ENCODE data around the gene RFX2.

Gene RFX2

DNA sequence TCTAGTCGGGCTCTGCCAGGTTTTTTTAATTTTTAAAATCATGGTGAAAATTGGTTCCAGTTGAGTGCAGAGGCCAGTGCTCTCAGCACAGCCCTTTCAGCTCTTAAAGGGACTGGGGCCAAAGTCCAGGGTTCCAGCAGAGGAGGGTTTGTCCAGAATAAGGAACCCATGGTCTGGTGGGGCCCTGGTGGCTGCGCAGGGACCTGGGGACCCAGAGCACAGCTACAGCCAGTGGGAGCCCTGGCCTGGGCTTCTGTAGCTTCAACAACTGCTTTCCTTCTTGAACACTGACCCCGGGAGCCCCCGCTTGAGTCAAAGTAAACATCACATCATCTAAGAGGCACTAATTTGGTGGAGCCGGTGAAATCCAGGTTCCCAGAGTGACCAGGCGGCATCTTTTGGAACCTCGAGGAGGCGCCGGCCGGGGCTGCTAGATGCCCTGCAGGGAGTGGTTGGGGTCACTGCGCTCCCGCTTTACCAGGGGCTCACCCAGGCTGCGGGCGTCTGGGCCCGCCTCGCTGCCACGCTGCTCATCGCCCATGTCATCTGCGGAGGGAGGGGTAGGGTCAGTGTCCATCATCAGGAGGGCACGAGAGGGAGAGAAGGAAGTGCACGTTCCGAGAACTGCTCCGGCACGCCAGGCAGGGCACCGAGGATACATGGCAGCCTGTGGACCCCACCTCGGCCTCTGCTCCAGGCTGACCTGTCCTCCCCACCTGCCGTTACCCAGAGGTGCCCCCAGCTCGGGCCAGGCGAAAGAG lies 115.7 kb downstream of the RFX2 start:
- no peak for FAIRE-seq
- DNase-seq (ENCODE audit: insufficient read length, low spot score) = no peak
- TF ChIP-seq, protein P1, sequence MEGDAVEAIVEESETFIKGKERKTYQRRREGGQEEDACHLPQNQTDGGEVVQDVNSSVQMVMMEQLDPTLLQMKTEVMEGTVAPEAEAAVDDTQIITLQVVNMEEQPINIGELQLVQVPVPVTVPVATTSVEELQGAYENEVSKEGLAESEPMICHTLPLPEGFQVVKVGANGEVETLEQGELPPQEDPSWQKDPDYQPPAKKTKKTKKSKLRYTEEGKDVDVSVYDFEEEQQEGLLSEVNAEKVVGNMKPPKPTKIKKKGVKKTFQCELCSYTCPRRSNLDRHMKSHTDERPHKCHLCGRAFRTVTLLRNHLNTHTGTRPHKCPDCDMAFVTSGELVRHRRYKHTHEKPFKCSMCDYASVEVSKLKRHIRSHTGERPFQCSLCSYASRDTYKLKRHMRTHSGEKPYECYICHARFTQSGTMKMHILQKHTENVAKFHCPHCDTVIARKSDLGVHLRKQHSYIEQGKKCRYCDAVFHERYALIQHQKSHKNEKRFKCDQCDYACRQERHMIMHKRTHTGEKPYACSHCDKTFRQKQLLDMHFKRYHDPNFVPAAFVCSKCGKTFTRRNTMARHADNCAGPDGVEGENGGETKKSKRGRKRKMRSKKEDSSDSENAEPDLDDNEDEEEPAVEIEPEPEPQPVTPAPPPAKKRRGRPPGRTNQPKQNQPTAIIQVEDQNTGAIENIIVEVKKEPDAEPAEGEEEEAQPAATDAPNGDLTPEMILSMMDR (IDR thresholded peaks at IDR 0.05; ENCODE audit: insufficient read depth, missing control alignments) = no peak

DNA sequence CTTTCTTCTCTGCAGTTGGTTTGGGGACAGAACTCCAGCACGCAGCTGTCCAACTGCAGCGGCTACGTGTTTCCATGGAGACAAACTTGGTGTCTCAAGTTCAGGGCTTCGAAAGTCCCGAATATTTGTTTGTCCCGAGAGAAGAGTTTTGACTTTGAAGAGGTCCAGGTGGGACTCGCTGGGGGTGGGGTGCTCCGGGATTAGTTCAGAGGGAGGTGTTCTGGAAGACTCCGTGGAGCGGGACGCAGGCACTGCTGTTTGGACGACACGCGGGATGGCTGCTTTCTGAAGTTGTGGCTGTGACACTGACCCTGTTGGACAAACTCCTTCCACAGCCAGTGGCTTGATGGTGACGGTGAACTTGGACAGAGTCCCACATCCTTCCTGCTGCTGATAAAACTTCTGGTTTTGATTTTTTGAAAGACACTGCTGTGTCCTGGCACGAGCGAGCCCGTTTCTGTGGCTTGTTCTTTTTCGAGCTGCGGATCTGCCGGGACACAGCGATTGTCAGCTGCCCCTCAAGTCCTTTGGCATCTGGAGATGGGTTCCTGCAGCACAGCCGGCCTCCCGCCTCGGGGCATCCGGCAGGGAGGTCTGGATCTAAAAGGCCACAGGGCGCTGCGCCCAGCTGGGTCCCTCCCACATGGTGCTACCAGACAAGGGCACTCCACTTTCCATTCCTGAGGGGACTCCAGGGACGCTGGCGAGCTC lies 116.5 kb downstream of the RFX2 start:
- no peak for FAIRE-seq

DNA sequence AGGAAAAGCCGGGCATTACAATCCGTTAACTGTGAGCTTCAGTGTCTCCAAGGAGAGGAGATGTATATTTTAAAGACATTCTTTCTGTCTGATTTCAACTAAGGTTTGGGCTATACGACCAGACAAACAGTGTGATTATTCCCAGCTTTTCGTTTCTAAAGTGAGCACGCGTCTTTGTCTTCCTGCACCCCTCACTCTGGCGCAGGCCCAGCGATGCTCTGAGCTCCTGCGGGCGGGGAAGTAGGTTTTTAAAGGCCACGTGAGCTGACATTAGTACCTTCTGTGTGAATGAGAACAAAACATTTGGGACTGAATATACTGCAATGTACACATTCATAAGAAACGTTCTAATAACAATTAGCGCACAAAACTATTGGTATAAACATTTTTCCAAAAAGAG lies 117.1 kb downstream of the RFX2 start:
- DNase-seq (ENCODE audit: insufficient read length, low spot score) (no peak), FAIRE-seq (no peak)
- TF ChIP-seq, protein P1 (IDR thresholded peaks at IDR 0.05; ENCODE audit: insufficient read depth, missing control alignments) = no peak

More for the DNA sequence above, 116.5 kb downstream of the RFX2 start:
- no peak for DNase-seq (ENCODE audit: insufficient read length, low spot score)
- TF ChIP-seq, protein P1 (IDR thresholded peaks at IDR 0.05; ENCODE audit: insufficient read depth, missing control alignments) = no peak

DNA sequence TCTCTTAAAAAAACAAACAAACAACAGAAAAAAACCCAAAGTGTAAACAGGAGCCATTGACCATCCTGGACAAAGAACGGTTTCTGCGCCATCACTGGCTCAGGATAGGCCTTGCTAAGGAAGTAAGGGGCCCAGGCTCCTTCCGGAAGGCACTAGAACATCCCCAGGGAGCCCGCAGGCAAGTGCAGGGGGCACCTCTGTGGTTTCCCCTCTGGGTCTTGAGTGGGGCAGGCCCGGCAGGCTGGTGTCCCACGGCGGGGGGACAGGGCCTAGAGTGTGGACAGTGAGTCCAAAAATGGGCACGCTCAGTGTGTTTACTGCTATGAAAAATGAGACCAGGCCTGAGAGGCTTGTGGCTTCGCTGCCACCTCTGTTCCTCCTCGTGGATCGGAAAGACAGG lies 117.5 kb downstream of the RFX2 start:
- no peak for FAIRE-seq
- no peak for DNase-seq (ENCODE audit: insufficient read length, low spot score)
- TF ChIP-seq, protein P1 (IDR thresholded peaks at IDR 0.05; ENCODE audit: insufficient read depth, missing control alignments) = no peak

DNA sequence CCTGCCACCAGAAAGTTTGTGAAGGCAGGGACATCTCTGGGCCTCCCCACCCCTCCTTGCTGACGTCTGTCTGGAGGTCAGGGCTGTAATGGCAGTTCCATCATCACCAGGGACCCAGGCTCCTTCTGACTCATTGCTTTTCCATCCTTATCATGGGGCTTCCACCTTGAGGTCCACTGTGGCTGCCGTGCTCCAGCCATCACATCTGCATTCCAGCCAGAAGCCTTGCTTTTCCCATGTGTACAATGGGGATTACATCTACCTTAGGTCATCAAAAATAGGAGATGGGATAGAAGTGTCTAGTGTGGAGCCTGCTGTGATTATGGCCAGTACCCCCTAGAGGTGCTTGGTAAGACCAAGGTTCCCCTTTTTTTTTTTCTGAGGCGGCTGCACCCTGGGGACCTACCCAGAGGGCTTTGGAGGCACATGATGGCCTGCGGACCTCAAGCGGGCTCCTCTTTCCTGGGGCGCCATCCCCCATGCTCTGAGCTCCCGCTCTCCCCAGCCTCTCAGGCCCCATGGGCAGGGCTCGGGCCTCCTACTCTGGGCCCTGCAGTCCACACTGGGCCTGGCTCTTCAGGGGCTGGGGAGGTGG lies 119.0 kb downstream of the RFX2 start:
- FAIRE-seq (no peak), DNase-seq (ENCODE audit: insufficient read length, low spot score) (no peak)
- TF ChIP-seq, protein P1 (IDR thresholded peaks at IDR 0.05; ENCODE audit: insufficient read depth, missing control alignments) = no peak

DNA sequence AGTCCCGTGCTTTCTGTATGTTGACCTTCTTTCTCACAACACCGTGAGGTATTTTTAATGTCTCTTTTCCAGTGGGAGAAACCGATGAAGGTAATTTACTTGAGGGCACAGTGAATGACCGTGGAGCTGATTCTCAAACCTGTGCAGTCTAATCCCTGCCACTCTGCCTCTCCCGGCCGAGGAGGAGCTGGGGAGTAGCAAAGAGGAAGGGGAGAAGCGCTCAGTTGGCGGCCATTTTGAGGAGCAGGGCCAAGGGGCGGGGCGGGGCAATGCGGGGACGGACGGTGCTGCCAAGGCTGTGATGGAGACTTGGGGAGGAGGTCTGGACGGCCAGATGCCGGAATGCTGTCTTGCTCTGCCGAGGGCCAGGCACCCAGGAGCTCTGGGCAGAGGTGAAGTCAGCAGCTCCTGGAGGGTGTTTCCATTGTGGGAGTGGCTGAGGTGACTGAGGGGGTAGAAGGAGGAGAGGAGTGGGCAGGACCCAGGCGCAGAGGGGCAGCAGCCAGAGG lies 120.0 kb downstream of the RFX2 start:
- no peak for FAIRE-seq
- DNase-seq (ENCODE audit: insufficient read length, low spot score) = no peak
- TF ChIP-seq, protein P1 (IDR thresholded peaks at IDR 0.05; ENCODE audit: insufficient read depth, missing control alignments) = no peak
